ENCODE data around the gene ANKRD39.

The ANKRD39 gene

DNA sequence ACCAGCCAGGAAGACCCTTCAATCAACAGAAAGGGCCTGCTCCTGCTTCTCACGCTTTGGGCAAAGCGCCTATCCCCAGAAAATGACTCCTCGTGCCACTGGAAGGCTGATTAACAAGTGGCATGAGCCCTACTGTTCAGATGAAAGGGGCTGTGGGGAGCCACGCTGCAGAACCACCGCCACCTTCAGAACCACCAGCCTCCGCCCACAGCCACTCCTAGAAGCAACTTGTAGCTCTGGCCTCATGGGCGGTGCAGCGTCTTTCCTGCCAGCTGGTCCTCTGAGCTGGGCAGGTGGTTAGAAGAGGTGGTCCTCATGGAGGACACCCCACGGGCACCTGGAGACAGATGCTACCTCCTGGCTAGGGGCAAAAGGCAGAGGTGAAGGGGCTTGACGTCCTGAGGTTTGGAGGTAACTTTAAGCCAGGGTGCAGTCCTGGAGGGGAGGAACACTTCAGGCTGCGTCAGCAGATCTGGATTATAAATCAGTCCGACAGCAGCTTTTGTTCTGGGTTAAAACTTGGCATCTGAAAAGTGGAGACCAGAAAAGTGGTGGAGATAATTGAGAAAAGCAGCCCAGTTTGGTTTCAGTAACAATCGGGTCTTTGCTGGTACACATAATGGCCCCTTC, 12.9 kb upstream of the ANKRD39 start:
- TF ChIP-seq, protein P1, sequence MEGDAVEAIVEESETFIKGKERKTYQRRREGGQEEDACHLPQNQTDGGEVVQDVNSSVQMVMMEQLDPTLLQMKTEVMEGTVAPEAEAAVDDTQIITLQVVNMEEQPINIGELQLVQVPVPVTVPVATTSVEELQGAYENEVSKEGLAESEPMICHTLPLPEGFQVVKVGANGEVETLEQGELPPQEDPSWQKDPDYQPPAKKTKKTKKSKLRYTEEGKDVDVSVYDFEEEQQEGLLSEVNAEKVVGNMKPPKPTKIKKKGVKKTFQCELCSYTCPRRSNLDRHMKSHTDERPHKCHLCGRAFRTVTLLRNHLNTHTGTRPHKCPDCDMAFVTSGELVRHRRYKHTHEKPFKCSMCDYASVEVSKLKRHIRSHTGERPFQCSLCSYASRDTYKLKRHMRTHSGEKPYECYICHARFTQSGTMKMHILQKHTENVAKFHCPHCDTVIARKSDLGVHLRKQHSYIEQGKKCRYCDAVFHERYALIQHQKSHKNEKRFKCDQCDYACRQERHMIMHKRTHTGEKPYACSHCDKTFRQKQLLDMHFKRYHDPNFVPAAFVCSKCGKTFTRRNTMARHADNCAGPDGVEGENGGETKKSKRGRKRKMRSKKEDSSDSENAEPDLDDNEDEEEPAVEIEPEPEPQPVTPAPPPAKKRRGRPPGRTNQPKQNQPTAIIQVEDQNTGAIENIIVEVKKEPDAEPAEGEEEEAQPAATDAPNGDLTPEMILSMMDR (IDR thresholded peaks at IDR 0.05; ENCODE audit: borderline replicate concordance, insufficient read depth, low read depth, low read length), result no peak
- peak overlapping the region; percentile 84 for H3K4me3 ChIP-seq (ENCODE audit: low read depth, low read length)

GRCh38 chr2:96869822-96870625, 12.2 kb upstream of the ANKRD39 start, which contains the start of gene SEMA4C:
Gene SEMA4C, minus strand, starts transcription at chr2:96870080. Its CDS starts 2,194 bp downstream, at chr2:96867886.
- H3K4me3 ChIP-seq (ENCODE audit: low read depth, low read length), result peak within 1 kb of the TSS; percentile 84
- TF ChIP-seq, protein P1 (IDR thresholded peaks at IDR 0.05; ENCODE audit: borderline replicate concordance, insufficient read depth, low read depth, low read length), result no peak

GRCh38 chr2:96869281-96869821, 11.5 kb upstream of the ANKRD39 start:
- peak overlapping the region; percentile 84 for H3K4me3 ChIP-seq (ENCODE audit: low read depth, low read length)
- TF ChIP-seq, protein P1 (IDR thresholded peaks at IDR 0.05; ENCODE audit: borderline replicate concordance, insufficient read depth, low read depth, low read length), result no peak

DNA sequence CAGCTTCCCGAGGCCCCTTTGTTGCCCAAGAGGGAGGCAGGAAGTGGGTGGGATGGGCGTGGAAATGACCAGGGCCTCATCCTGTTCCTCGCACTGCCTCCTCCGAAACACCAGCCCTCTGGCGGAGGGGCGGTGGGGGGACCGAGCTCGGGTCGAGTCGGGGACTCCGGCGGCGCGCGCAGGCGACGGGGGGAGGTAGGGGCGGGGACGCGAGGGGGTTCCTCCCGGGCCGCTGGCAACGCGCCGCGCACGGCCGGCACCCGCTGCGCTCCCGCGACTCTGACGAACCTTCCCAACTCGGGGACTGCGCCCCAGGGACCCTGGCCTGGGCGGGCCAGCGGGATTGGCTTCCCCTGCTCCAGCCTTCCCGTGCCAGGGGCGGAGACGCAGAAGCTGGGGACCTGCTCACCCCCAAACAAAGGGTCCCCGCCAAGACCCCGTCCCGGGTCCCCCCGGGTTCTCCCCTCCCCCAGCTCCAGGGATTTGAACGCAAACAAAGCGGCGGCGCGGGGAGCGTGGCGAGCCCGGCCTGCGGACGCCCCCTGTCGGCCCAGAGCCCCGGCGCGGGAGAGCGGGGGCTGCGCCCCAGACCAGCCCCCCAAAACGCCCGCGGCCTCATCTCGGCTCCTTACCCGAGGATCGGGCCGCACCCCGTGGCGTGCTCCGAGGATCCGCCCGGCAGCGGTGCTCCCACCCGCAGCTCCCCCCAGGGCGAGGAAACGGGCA, 10.9 kb upstream of the ANKRD39 start:
- H3K4me3 ChIP-seq (ENCODE audit: low read depth, low read length), result peak overlapping the region; percentile 84
- TF ChIP-seq, protein P1 (IDR thresholded peaks at IDR 0.05; ENCODE audit: borderline replicate concordance, insufficient read depth, low read depth, low read length), result peak; percentile 87

DNA sequence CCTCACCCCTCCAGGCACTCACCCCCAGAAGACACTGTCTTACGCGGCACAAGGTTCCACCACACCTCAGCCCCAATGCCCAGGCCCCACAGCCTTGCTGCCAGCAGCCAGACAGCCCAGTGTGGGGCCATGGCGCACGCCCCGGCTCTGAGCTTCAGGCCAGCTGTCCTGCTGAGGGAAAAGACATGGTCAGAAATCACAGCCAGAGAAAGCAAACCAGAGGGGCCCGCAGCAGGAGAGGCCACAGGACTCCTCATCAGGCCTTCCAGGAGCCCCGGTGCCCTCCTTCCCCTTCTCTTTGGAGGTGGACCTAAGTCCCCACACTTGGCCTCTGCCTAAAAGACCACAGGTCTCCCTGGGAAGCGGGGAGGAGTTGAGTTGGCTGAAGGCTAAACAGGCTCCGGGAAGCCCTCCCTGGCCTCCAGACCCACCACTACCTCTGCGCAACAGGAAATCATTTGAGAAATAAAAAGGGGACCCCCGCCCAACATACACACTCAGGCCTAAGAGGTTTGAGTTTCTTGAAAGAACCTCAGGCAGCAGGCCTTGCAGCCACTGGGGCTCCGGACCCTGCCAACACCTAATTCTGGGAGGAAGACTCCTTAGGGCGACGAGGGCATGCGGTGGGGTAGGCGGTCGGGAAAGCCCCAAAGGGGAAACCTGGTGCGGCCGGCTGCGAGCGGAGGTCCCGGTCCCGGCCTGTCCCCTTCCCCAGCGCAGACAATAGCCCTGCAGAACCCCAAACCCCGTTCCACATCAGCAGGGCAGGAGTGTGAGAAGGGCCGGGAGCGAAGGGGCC, 10.1 kb upstream of the ANKRD39 start:
- TF ChIP-seq, protein P1 (IDR thresholded peaks at IDR 0.05; ENCODE audit: borderline replicate concordance, insufficient read depth, low read depth, low read length), result no peak
- H3K4me3 ChIP-seq (ENCODE audit: low read depth, low read length), result peak overlapping the region; percentile 84

DNA sequence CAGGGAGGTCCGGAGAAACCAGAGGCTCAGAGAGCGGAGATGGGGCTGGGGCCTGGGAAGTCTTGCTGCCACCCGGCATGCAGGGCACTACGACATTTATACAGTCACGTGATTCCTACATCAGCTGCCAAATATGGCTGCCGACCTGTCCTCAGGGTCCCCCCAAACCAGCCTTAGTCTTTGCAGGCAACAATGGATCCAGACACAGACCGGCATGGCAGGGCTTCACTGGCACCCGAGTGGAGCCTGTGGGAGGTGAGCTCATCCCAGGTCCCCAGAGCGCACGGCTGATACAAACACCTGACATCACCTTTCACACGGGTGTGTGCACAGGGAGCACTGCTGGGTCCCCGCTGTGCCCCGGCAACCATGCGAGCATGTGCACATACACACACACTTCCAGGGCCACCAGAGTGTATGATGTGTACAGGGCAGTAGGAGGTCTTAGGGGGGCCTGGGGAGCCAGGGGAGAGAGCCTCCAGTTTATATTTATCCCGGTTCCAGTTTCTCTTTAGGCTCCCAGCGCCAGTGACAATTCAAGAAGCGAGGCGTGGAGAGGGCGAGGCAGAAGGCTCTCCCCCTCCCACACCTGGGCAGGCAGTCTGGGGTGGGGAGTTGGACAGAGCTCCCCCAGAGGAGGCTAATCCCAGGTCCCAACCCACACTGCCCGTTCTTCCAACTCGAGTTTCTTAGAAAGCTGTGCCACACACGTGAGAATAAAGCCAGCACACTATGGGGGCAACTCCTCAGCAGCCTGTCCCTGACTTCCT, 9.4 kb upstream of the ANKRD39 start:
- TF ChIP-seq, protein P1 (IDR thresholded peaks at IDR 0.05; ENCODE audit: borderline replicate concordance, insufficient read depth, low read depth, low read length), result no peak

More for the DNA sequence above, 9.4 kb upstream of the ANKRD39 start:
- H3K4me3 ChIP-seq (ENCODE audit: low read depth, low read length), result peak overlapping the region; percentile 84

Measured in GM12875 (cell line).